HepG2 (cell line): ENCODE results near the gene USP20. TPM values are rescaled to one million over a fixed set of nuclear protein-coding genes. Genes with fewer than 3 reads are reported as not detected.

ENCODE experiments used
- ATAC-seq: fragments of 200-7000 bp; cut with Tn5 transposase; 3 replicates; pipeline ENCODE4 v1.9.1; 2020; ENCODE audit warnings: mild to moderate bottlenecking, moderate library complexity
- BruUV-seq: library from RNA; stranded (reverse); fragments of 400-500 nt; replicated peaks from 2 replicates; lab custom pipeline; 2021; lab: Mats Ljungman, UMichigan
- CTCF ChIA-PET: fragments of 300-600 bp; formaldehyde crosslinking; extraction: SDS; loops from one replicate; lab custom pipeline; 2021; ENCODE audit warnings: low total read pairs, inconsistent platforms, low intra/inter-chr PET ratio; lab: Yijun Ruan, JAX
- POLR2A ChIA-PET: fragments of 350-600 bp; sonication (Branson Sonifier 250); formaldehyde crosslinking; loops from one replicate; lab custom pipeline; 2020; ENCODE audit warnings: antibody characterized with exemption, inconsistent platforms; lab: Yijun Ruan, JAX
- DNase-seq: peaks from one replicate; pipeline ENCODE4 v3.0.0-alpha.2; 2015; ENCODE audit warnings: low spot score
- FAIRE-seq: peaks from 3 replicates; lab custom pipeline; 2011; peaks lifted over from hg19 to GRCh38; lab: Jason Lieb, UNC
- H2AFZ ChIP-seq: one replicate; pipeline ENCODE4 v1.6.1; 2011; ENCODE audit warnings: low read length, inconsistent platforms
- H3K27ac ChIP-seq: fragments of 300-600 bp; 3 replicates; pipeline ENCODE4 v1.8.0; 2011; ENCODE audit warnings: mixed run types, mild to moderate bottlenecking, mixed read lengths, low read length, inconsistent platforms; ENCODE audit not compliant: insufficient read depth; ENCODE audit errors: extremely low read length
- H3K27me3 ChIP-seq, 2 experiments: fragments of 200-600 bp in 1 of 2; 2 replicates in 1 of 2; 3 replicates in 1 of 2; pipeline versions ENCODE4 v1.6.0 to v1.8.0; 2011; ENCODE audit warnings: low read length in 2 of 2, mild to moderate bottlenecking in 2 of 2, moderate library complexity in 2 of 2, inconsistent platforms in 1 of 2; ENCODE audit not compliant: insufficient read depth in 2 of 2, control insufficient read depth in 1 of 2
- H3K36me3 ChIP-seq, 2 experiments: fragments of 200-600 bp in 1 of 2; replicated peaks in 1 of 2; 2 replicates in 1 of 2; 3 replicates in 1 of 2; pipeline versions ENCODE4 v1.5.1 to v1.8.0; 2011; ENCODE audit warnings: low read length in 2 of 2, inconsistent platforms in 1 of 2; ENCODE audit not compliant: insufficient read depth in 2 of 2, control insufficient read depth in 1 of 2
- H3K4me1 ChIP-seq: 2 replicates; pipeline ENCODE4 v1.5.1; 2012; ENCODE audit warnings: low read length, inconsistent platforms; ENCODE audit not compliant: insufficient read depth
- H3K4me2 ChIP-seq: 2 replicates; pipeline ENCODE4 v1.6.0; 2011; ENCODE audit warnings: low read depth, low read length, inconsistent platforms
- H3K4me3 ChIP-seq, 3 experiments: fragments of 200-600 bp in 1 of 3; sonication (generic), shearing (Covaris generic) in 1 of 3; replicated peaks in 1 of 3; 2 replicates each; pipeline ENCODE4 v1.5.1; 2011 to 2016; ENCODE audit warnings: low read length in 3 of 3, inconsistent platforms in 2 of 3, low read depth in 2 of 3, mild to moderate bottlenecking in 2 of 3, control low read depth in 1 of 3, mixed read lengths in 1 of 3; ENCODE audit not compliant: insufficient read depth in 1 of 3
- H3K79me2 ChIP-seq: one replicate; pipeline ENCODE4 v1.6.1; 2011; ENCODE audit warnings: low read length, inconsistent platforms; ENCODE audit not compliant: insufficient read depth
- H3K9ac ChIP-seq: 2 replicates; pipeline ENCODE4 v1.6.0; 2011; ENCODE audit warnings: mild to moderate bottlenecking, low read depth, low read length, inconsistent platforms; ENCODE audit not compliant: insufficient read depth
- H3K9me3 ChIP-seq: 2 replicates; pipeline ENCODE4 v1.5.1; 2012; ENCODE audit warnings: mild to moderate bottlenecking, low read length
- H4K20me1 ChIP-seq: 2 replicates; pipeline ENCODE4 v1.6.0; 2011; ENCODE audit warnings: inconsistent platforms, mild to moderate bottlenecking, low read length, moderate library complexity; ENCODE audit not compliant: insufficient read depth
- ATF7 ChIP-seq, 2 experiments: fragments of 450-650 bp in 1 of 2; sonication (generic) in 1 of 2; formaldehyde crosslinking in 1 of 2; IDR thresholded peaks; 2 replicates each; pipeline versions ENCODE4 v1.4.0 to v1.6.1; 2016 to 2020; ENCODE audit warnings: antibody characterized with exemption in 1 of 2, mild to moderate bottlenecking in 1 of 2, missing genetic modification reagents in 1 of 2
- GATAD1 ChIP-seq: IDR thresholded peaks from 2 replicates; pipeline ENCODE4 v1.6.1; 2016; ENCODE audit warnings: missing genetic modification reagents, missing compliant biosample characterization
- HMGA1 ChIP-seq: sonication (generic); formaldehyde crosslinking; conservative IDR thresholded peaks from 2 replicates; pipeline ENCODE4 v1.4.0; 2020; ENCODE audit warnings: missing genetic modification reagents
- MZF1 ChIP-seq: sonication (generic); formaldehyde crosslinking; IDR thresholded peaks from 2 replicates; pipeline ENCODE4 v1.8.1; 2023; ENCODE audit warnings: mild to moderate bottlenecking, missing genetic modification reagents, borderline replicate concordance
- RFXANK ChIP-seq: IDR thresholded peaks from 2 replicates; pipeline ENCODE4 v1.6.1; 2016
- ZFP36L1 ChIP-seq: sonication (generic); formaldehyde crosslinking; IDR thresholded peaks from 2 replicates; pipeline ENCODE4 v1.8.0; 2022; ENCODE audit warnings: mild to moderate bottlenecking, missing genetic modification reagents, moderate library complexity
- ZNF136 ChIP-seq: sonication (generic); formaldehyde crosslinking; IDR thresholded peaks from 2 replicates; pipeline ENCODE4 v1.8.1; 2022; ENCODE audit warnings: low read depth, mild to moderate bottlenecking, moderate library complexity, missing genetic modification reagents
- ZNF768 ChIP-seq: sonication (generic); formaldehyde crosslinking; IDR thresholded peaks from 2 replicates; pipeline ENCODE4 v1.4.0; 2020; ENCODE audit warnings: missing genetic modification reagents
- ZNF816 ChIP-seq: sonication (generic); formaldehyde crosslinking; IDR thresholded peaks from 2 replicates; pipeline ENCODE4 v1.8.0; 2022; ENCODE audit warnings: missing genetic modification reagents, mild to moderate bottlenecking, borderline replicate concordance
- ZNF841 ChIP-seq: sonication (generic); formaldehyde crosslinking; IDR thresholded peaks from 2 replicates; pipeline ENCODE4 v1.8.1; 2023; ENCODE audit warnings: missing genetic modification reagents, borderline replicate concordance
- WGBS: methylation state at CpG from one replicate; pipeline ENCODE4 v1.1.6; 2017; ENCODE audit warnings: low lambda C conversion rate; 5-methylcytosine and 5-hydroxymethylcytosine counted together
- in situ Hi-C: cut with HindIII; loops from 2 replicates; pipeline ENCODE4 v1.10.0; 2017; ENCODE audit warnings: low pct_unique_long_range_greater_than_20kb; ENCODE audit not compliant: extremely low pct_ligation_motif_present
- intact Hi-C: fragments of 100-400 bp; cut with micrococcal nuclease; formaldehyde crosslinking; loops from one replicate; pipeline ENCODE4 v1.10.0; 2022; ENCODE audit not compliant: unreplicated experiment
- polyA plus RNA-seq, 8 experiments: library from polyadenylated mRNA; depleted of rRNA in 3 of 8; stranded (reverse) in 7 of 8; unstranded in 1 of 8; fragments of >200 nt; fragmentation: Illumina TruSeq in 4 of 8; extraction: Trizol in 4 of 8; gene quantifications; 2 replicates each; pipeline versions ENCODE4 v1.2.1 to v1.2.3, GENCODE V29; 2011 to 2016; ENCODE audit warnings: low read depth in 4 of 8, missing spikeins in 1 of 8, mixed read lengths in 1 of 8; ENCODE audit not compliant: insufficient read depth in 1 of 8
- total RNA-seq, 5 experiments: library from RNA; depleted of rRNA; stranded (reverse); fragments of >200 nt; fragmentation: Illumina TruSeq; extraction: Trizol; gene quantifications; 2 replicates each; pipeline ENCODE4 v1.2.3, GENCODE V29; 2016; ENCODE audit warnings: low read depth in 1 of 5

Gene USP20
- total and polyA plus RNA-seq, 2 of the 13 experiments (the other 11 are each of a cell fraction or from before 2014, with no cell fraction given): 4.4 to 5.9 TPM

- H3K9ac ChIP-seq: peak overlapping the region; percentile 87; the same call in 1 of the 2 replicates
- H3K4me1 ChIP-seq: peaks cover 19% of the 10 kb centered on the region
- BruUV-seq: no TSS peak
- peaks cover 0 to 5% of the 10 kb centered on the region in 2 experiments; a peak in 2 of 5 replicates for H3K36me3 ChIP-seq
- no peak for DNase-seq
- H3K4me2 ChIP-seq: peak overlapping the region; percentile 75
- peaks cover 9% of the 10 kb centered on the region for H3K79me2 ChIP-seq
- H3K27me3 ChIP-seq: no peaks in the 10 kb centered on the region; a peak in 1 of 5 replicates
- TF ChIP-seq GATAD1 (CRISPR knock-in tag): no peak
- TF ChIP-seq ZFP36L1 (CRISPR knock-in tag): no peak
- no peak for TF ChIP-seq RFXANK (CRISPR knock-in tag)
- no peak for TF ChIP-seq ZNF841 (CRISPR knock-in tag)
- no peak for TF ChIP-seq ZNF136 (CRISPR knock-in tag)
- no peak for TF ChIP-seq HMGA1 (CRISPR knock-in tag)
- TF ChIP-seq MZF1 (CRISPR knock-in tag): no peak
- TF ChIP-seq ZNF816 (CRISPR knock-in tag): no peak
- no peak overlapping the region for H2AFZ ChIP-seq
- CTCF ChIA-PET: no interaction called here
- in situ Hi-C loops: no loop called here
- no peaks in the 10 kb centered on the region for H3K9me3 ChIP-seq
- H4K20me1 ChIP-seq: no peaks in the 10 kb centered on the region
- WGBS: 55% methylated on average over 14 of the region's 16 CpGs
- H3K4me3 ChIP-seq: peak overlapping the region; percentile 73 to 96 (median 94)
- intact Hi-C loops: no loop called here
- POLR2A ChIA-PET: no interaction called here
- no peak for FAIRE-seq
- ATAC-seq: no peak
- no peak overlapping the region for H3K27ac ChIP-seq
Measured at GRCh38 chr9:129836311-129837007, 1.2 kb downstream of the USP20 start.

DNA sequence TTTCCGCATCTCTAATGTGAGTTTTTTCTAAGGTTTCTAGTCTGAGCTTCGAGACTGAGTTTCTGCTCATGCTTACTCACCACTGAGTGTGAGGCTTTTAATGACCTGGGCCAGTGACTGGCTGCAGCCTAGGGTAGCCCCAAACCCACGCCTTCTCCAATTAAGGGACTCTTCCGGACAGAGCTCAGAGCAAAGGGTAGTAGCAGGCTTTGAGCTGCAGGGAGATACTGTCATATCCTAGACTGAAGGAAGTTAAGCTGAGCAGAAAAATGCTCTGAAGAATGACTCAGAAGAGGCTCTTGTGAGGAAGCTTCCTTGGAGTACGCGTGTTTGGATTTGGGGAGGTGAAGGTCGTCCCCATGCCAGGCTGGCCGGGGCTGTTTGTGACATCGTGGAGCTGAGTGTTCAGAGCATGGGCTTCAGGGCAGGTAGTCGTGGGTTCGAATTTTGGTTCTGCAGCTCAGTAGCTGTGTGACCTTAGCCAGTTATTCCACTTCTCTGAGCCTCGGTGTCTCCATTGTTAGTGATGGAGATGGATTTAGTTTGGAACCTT lies 3.5 kb downstream of the USP20 start:
- DNase-seq: no peak
- no peak for ATAC-seq
- TF ChIP-seq ATF7 (IDR thresholded peaks at IDR 0.05) (no peak), ATF7 (CRISPR knock-in tag; IDR thresholded peaks at IDR 0.05) (no peak), ZNF768 (CRISPR knock-in tag) (peak; percentile 74)
- Histone ChIP-seq H3K27ac (no peak overlapping the region), H3K36me3 (no peaks in the 10 kb centered on the region), H3K27me3 (no peaks in the 10 kb centered on the region; a peak in 1 of 5 replicates), H3K79me2 (peaks cover 4% of the 10 kb centered on the region), H4K20me1 (no peaks in the 10 kb centered on the region), H3K9ac (no peak overlapping the region), H3K4me1 (peaks cover 13% of the 10 kb centered on the region), H3K9me3 (no peaks in the 10 kb centered on the region), H3K4me3 (no peak overlapping the region), H2AFZ (no peak overlapping the region), H3K4me2 (no peak overlapping the region)
- POLR2A ChIA-PET: no interaction called here
- intact Hi-C loops: no loop called here
- no TSS peak for BruUV-seq
- in situ Hi-C loops: no loop called here
- no peak for FAIRE-seq
- CTCF ChIA-PET: no interaction called here
- 75% methylated on average over 12 of the region's 12 CpGs for WGBS
